Effector memory CD8-positive, alpha-beta T cell (primary cell): ENCODE data around the gene ABLIM3.

Experiments
- ATAC-seq: fragments of 150-1000 bp; cut with Tn5 transposase; replicated peaks from 2 replicates; pipeline ENCODE4 v1.10.0; 2021; ENCODE audit warnings: mild to moderate bottlenecking, moderate library complexity
- DNase-seq, 3 experiments: peaks; one replicate each; pipeline ENCODE4 v3.0.0; 2021
- H3K27ac Mint-ChIP-seq, 2 donors: one replicate each; pipeline ENCODE4 v1.8.0; 2022; ENCODE audit warnings: mild to moderate bottlenecking in 2 of 2, mixed read lengths in 2 of 2, moderate library complexity in 2 of 2
- H3K27me3 Mint-ChIP-seq, 2 donors: one replicate each; pipeline ENCODE4 v1.8.0; 2022; ENCODE audit warnings: mixed read lengths in 2 of 2
- H3K36me3 Mint-ChIP-seq: one replicate; pipeline ENCODE4 v1.8.0; 2022; ENCODE audit warnings: mild to moderate bottlenecking, moderate library complexity, mixed read lengths; ENCODE audit not compliant: insufficient read depth
- H3K4me1 Mint-ChIP-seq, 2 donors: one replicate each; pipeline ENCODE4 v1.8.0; 2022; ENCODE audit warnings: low read depth in 2 of 2, mixed read lengths in 2 of 2
- H3K4me3 Mint-ChIP-seq, 2 donors: one replicate each; pipeline ENCODE4 v1.8.0; 2022; ENCODE audit warnings: mild to moderate bottlenecking in 2 of 2, mixed read lengths in 2 of 2, moderate library complexity in 2 of 2
- H3K9me3 Mint-ChIP-seq, 2 donors: one replicate each; pipeline ENCODE4 v1.8.0; 2022; ENCODE audit warnings: mixed read lengths in 2 of 2
- total RNA-seq, 9 experiments: gene quantifications; one replicate each; lab custom pipeline; 2026; lab: John Stamatoyannopoulos, UW

ABLIM3 gene
- 0 to 0.12 (median 0) reads per million in 9 experiments for total RNA-seq

GRCh38 chr5:149141224-149141956 is at the start of gene ABLIM3:
ABLIM3 (plus strand) TSS chr5:149141493; CDS start chr5:149142096, 603 bp downstream.
- Mint-ChIP-seq H3K27ac (no peak within 1 kb of the TSS), H3K4me3 (peak within 1 kb of the TSS; percentile 57 to 75), H3K9me3 (no peaks in the 10 kb centered on the region), H3K4me1 (peaks cover 2 to 5% of the 10 kb centered on the region in 2 donors), H3K36me3 (no peaks in the 10 kb centered on the region), H3K27me3 (peaks cover 46 to 49% of the 10 kb centered on the region in 2 donors)
- peak; percentile 97 for ATAC-seq
- peak; percentile 67 to 80 (median 78) for DNase-seq

DNA sequence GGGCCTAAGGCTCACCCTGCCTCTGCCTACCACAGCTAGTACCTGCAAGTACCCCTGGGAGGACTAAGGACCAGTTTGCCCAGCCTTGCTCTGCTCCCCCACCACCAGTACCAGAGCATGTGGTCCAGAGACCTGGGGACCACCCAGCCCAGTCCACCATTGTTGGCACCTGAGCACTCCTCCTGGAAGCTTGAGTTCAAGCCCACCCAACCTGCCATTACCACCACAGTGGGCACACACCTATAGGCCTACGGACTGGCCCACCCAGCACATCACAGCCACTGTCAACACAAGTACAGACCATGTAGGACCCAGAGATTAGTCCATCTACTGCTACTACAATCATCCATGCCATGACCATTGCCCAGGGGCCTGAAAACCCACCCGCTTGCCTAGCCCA is 47.7 kb upstream of the ABLIM3 start:
- ATAC-seq (no peak), DNase-seq (no peak)
- peaks cover 9 to 11% of the 10 kb centered on the region in 2 donors for H3K9me3 Mint-ChIP-seq
- H3K36me3 Mint-ChIP-seq: no peaks in the 10 kb centered on the region
- peaks cover 29 to 66% of the 10 kb centered on the region in 2 donors for H3K27me3 Mint-ChIP-seq
- H3K4me3 Mint-ChIP-seq: no peak overlapping the region
- no peak overlapping the region for H3K27ac Mint-ChIP-seq
- H3K4me1 Mint-ChIP-seq: no peaks in the 10 kb centered on the region

DNA sequence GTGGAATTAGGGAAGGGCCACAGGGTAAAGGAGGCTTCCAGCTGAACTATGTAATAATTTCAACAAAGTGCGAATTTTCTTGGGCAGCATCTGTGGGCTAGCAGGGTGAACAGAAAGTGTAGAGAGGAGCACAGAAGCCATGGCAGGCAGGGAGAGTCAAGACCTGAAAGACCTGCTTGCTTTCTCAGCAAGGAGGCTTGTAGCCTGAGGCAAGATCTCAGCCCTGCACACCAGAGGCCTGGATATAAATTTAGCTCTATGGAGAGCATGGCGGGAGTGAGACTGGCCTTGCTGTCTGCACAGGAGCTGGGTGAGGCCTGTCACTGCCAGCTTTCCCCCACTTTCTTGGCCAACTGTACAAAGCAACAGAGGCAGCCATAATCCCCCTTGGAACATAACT is 46.3 kb upstream of the ABLIM3 start:
- H3K27ac Mint-ChIP-seq: no peak overlapping the region
- H3K36me3 Mint-ChIP-seq: no peaks in the 10 kb centered on the region
- ATAC-seq: no peak
- H3K9me3 Mint-ChIP-seq: peaks cover 14 to 24% of the 10 kb centered on the region in 2 donors
- no peak overlapping the region for H3K4me3 Mint-ChIP-seq
- H3K4me1 Mint-ChIP-seq: no peaks in the 10 kb centered on the region
- peaks cover 29 to 62% of the 10 kb centered on the region in 2 donors for H3K27me3 Mint-ChIP-seq
- DNase-seq: no peak

DNA sequence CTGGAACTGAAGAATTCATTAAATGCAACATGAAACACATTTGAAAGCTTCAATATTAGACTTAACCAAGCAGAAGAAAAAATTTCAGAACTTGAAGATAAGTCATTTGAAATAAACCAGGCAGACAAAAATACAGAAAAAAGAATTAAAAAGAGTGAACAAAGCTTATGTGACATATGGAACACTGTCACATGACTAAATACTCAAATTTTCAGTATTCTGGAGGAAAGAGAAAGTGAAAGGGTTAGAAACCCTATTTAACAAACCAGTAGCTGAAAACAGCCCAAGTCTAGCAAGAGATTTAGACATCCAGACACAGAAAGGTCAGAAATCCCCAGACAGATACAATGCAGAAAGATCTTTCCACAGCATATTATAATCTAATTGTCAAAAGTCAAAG is 41.4 kb upstream of the ABLIM3 start:
- ATAC-seq (no peak), DNase-seq (no peak)
- H3K9me3 Mint-ChIP-seq: peaks cover 17 to 35% of the 10 kb centered on the region in 2 donors
- no peak overlapping the region for H3K4me3 Mint-ChIP-seq
- H3K36me3 Mint-ChIP-seq: peaks cover 2% of the 10 kb centered on the region
- no peak overlapping the region for H3K27ac Mint-ChIP-seq
- H3K4me1 Mint-ChIP-seq: no peaks in the 10 kb centered on the region
- peaks cover 9 to 34% of the 10 kb centered on the region in 2 donors for H3K27me3 Mint-ChIP-seq

- Mint-ChIP-seq H3K27me3 (peaks cover 7 to 30% of the 10 kb centered on the region in 2 donors), H3K4me3 (no peak overlapping the region), H3K27ac (no peak overlapping the region), H3K36me3 (peaks cover 2% of the 10 kb centered on the region), H3K4me1 (no peaks in the 10 kb centered on the region), H3K9me3 (peaks cover 17 to 32% of the 10 kb centered on the region in 2 donors)
- ATAC-seq: no peak
- no peak for DNase-seq
Observed at GRCh38 chr5:149100331-149100730, 41.0 kb upstream of the ABLIM3 start.

DNA sequence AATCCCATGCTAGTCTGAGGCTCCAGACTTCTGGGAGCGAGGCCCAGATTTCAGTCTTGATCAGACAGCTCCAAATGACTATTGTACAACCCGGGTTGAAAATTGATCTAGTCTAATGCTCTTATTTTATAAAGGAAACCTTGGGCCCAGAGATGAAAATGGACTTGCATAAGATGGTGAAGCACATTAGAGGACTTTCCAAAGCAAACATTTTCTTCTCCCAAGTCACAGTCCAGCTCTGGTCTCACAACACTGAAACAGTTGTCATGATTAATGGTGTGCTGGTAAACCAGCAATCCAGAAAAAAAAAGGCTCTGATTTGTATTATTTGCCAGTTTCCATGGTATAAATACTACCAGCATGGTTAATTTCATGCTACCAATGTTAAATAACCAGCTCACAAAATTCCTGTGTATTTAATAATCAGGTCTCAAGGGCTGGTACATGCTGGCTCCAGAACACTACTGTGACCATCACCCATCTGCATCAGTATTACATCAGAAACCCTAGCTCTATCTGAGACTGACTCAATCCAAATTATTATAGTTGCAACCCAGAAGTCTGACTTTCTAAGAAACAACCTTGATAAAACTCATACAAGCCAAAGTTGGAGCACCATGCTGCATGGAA is 32.5 kb upstream of the ABLIM3 start:
- Mint-ChIP-seq H3K9me3 (no peaks in the 10 kb centered on the region), H3K27ac (no peak overlapping the region), H3K4me3 (no peak overlapping the region), H3K36me3 (no peaks in the 10 kb centered on the region), H3K4me1 (no peaks in the 10 kb centered on the region), H3K27me3 (no peaks in the 10 kb centered on the region)
- no peak for ATAC-seq
- no peak for DNase-seq

GRCh38 chr5:149110406-149110805 is 30.9 kb upstream of the ABLIM3 start:
- Mint-ChIP-seq H3K4me1 (no peaks in the 10 kb centered on the region), H3K27me3 (peaks cover under 1 to 3% of the 10 kb centered on the region in 2 donors), H3K9me3 (no peaks in the 10 kb centered on the region), H3K27ac (no peak overlapping the region), H3K36me3 (no peaks in the 10 kb centered on the region), H3K4me3 (no peak overlapping the region)
- no peak for DNase-seq
- ATAC-seq: no peak

- Mint-ChIP-seq H3K36me3 (no peaks in the 10 kb centered on the region), H3K27ac (no peak overlapping the region), H3K27me3 (peaks cover 29 to 35% of the 10 kb centered on the region in 2 donors), H3K9me3 (no peaks in the 10 kb centered on the region), H3K4me1 (no peaks in the 10 kb centered on the region), H3K4me3 (no peak overlapping the region)
- ATAC-seq: no peak
- no peak for DNase-seq
Observed at GRCh38 chr5:149113669-149114068, 27.6 kb upstream of the ABLIM3 start.

- H3K4me3 Mint-ChIP-seq: no peak overlapping the region
- H3K36me3 Mint-ChIP-seq: no peaks in the 10 kb centered on the region
- peaks cover 38 to 45% of the 10 kb centered on the region in 2 donors for H3K27me3 Mint-ChIP-seq
- H3K9me3 Mint-ChIP-seq: no peaks in the 10 kb centered on the region
- H3K27ac Mint-ChIP-seq: no peak overlapping the region
- ATAC-seq: peak; percentile 70
- no peaks in the 10 kb centered on the region for H3K4me1 Mint-ChIP-seq
- peak; percentile 26 to 57 (median 26) for DNase-seq
Observed at GRCh38 chr5:149114403-149115312, 26.6 kb upstream of the ABLIM3 start.

DNA sequence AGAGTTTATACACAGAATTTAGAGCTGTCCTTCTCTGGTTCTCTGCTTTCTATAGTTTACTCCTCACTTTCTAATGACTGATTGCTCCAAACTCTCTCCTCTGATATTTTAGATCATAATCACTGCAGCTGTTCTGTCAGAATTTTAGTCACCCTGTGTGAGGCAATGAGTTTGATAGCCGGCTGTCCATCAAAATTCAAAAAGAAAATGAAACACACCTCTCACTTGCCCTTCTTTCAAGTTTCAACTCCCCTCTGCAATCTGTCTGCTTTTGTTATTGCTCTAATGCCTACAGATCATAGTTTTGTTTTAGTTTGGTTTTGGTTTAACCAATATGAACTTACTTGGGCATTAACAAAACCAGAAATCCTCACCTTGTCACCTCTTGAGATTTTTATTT is 23.3 kb upstream of the ABLIM3 start:
- ATAC-seq: no peak
- no peaks in the 10 kb centered on the region for H3K4me1 Mint-ChIP-seq
- no peak for DNase-seq
- no peak overlapping the region for H3K27ac Mint-ChIP-seq
- H3K4me3 Mint-ChIP-seq: no peak overlapping the region
- no peaks in the 10 kb centered on the region for H3K36me3 Mint-ChIP-seq
- no peaks in the 10 kb centered on the region for H3K9me3 Mint-ChIP-seq
- peaks cover 52 to 75% of the 10 kb centered on the region in 2 donors for H3K27me3 Mint-ChIP-seq

- ATAC-seq: no peak
- H3K4me3 Mint-ChIP-seq: no peak overlapping the region
- DNase-seq: no peak
- H3K9me3 Mint-ChIP-seq: no peaks in the 10 kb centered on the region
- H3K27ac Mint-ChIP-seq: no peak overlapping the region
- H3K27me3 Mint-ChIP-seq: peaks cover 52 to 78% of the 10 kb centered on the region in 2 donors
- no peaks in the 10 kb centered on the region for H3K4me1 Mint-ChIP-seq
- H3K36me3 Mint-ChIP-seq: no peaks in the 10 kb centered on the region
Observed at GRCh38 chr5:149118463-149118862, 22.8 kb upstream of the ABLIM3 start.

DNA sequence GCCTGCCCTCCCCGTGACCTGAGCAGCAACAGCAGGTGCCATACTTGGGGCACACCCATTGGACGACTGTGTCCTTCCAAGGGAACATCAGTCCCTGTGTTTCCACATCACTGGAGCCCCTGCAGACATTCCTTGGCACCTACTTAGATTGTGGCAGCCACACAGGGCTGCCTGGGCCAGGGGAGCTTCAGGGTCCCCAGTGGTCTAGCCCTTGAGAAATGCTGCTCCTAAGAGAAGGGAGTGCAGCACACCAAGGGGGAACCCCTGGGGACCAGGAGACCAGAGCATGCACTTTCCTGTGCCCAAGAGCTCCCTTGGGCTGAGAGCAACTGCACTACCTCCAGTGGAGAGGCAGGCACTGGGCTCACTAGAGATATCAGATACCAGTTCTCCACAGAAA is 20.1 kb upstream of the ABLIM3 start:
- Mint-ChIP-seq H3K9me3 (no peaks in the 10 kb centered on the region), H3K4me1 (no peaks in the 10 kb centered on the region), H3K4me3 (no peak overlapping the region), H3K36me3 (no peaks in the 10 kb centered on the region), H3K27me3 (peaks cover 61 to 94% of the 10 kb centered on the region in 2 donors), H3K27ac (no peak overlapping the region)
- DNase-seq (no peak), ATAC-seq (no peak)

- H3K27ac Mint-ChIP-seq: no peak overlapping the region
- peaks cover 57 to 76% of the 10 kb centered on the region in 2 donors for H3K27me3 Mint-ChIP-seq
- H3K36me3 Mint-ChIP-seq: no peaks in the 10 kb centered on the region
- H3K9me3 Mint-ChIP-seq: no peaks in the 10 kb centered on the region
- no peak for DNase-seq
- H3K4me3 Mint-ChIP-seq: no peak overlapping the region
- no peak for ATAC-seq
- H3K4me1 Mint-ChIP-seq: no peaks in the 10 kb centered on the region
Observed at GRCh38 chr5:149123211-149123610, 18.1 kb upstream of the ABLIM3 start.
